IMR-90 (cell line): ENCODE measurements around the gene ASIC2. TPM values are rescaled to one million over a fixed set of nuclear protein-coding genes. Genes with fewer than 3 reads are reported as not detected.

Experiments
- ATAC-seq: fragments of 200-7000 bp; cut with Tn5 transposase; 2 replicates; pipeline ENCODE4 v1.9.1; 2020; ENCODE audit warnings: low read depth, mild to moderate bottlenecking, moderate library complexity
- BruUV-seq: library from RNA; stranded (reverse); fragments of 400-500 nt; replicated peaks from 2 replicates; lab custom pipeline; 2021; lab: Mats Ljungman, UMichigan
- CTCF ChIA-PET: fragments of 300-600 bp; formaldehyde crosslinking; extraction: SDS; loops from one replicate; lab custom pipeline; 2021; ENCODE audit warnings: antibody characterized with exemption; lab: Yijun Ruan, JAX
- POLR2A ChIA-PET: fragments of 300-600 bp; sonication (Branson Sonifier 250); formaldehyde crosslinking; loops from one replicate; lab custom pipeline; 2022; ENCODE audit warnings: antibody characterized with exemption; ENCODE audit not compliant: unreplicated experiment; lab: Charles Lee
- DNase-seq: peaks from one replicate; pipeline ENCODE4 v3.0.0; 2013
- H2AFZ ChIP-seq: replicated peaks from 2 replicates; pipeline ENCODE3; 2013; ENCODE audit warnings: low read length, mild to moderate bottlenecking; ENCODE audit not compliant: poor library complexity
- H2AK5ac ChIP-seq: 2 replicates; pipeline ENCODE4 v1.6.1; 2013; ENCODE audit warnings: low read depth, low read length, inconsistent platforms
- H2AK9ac ChIP-seq: replicated peaks from 2 replicates; pipeline ENCODE3; 2013; ENCODE audit warnings: mild to moderate bottlenecking, low read depth, low read length, moderate library complexity; ENCODE audit not compliant: poor library complexity
- H2BK120ac ChIP-seq: 2 replicates; pipeline ENCODE4 v1.6.1; 2013; ENCODE audit warnings: low read depth, low read length, inconsistent platforms
- H2BK15ac ChIP-seq: 3 replicates; pipeline ENCODE4 v1.6.1; 2013; ENCODE audit warnings: low read depth, low read length, inconsistent platforms
- H2BK20ac ChIP-seq: 2 replicates; pipeline ENCODE4 v1.6.1; 2013; ENCODE audit warnings: low read depth, mild to moderate bottlenecking, inconsistent platforms, low read length, moderate library complexity
- H2BK5ac ChIP-seq: 2 replicates; pipeline ENCODE4 v1.6.1; 2013; ENCODE audit warnings: mild to moderate bottlenecking, low read depth, low read length, inconsistent platforms; ENCODE audit not compliant: poor library complexity, severe bottlenecking
- H3K14ac ChIP-seq: replicated peaks from 2 replicates; pipeline ENCODE4 v1.6.1; 2013; ENCODE audit warnings: low read depth, low read length, inconsistent platforms
- H3K18ac ChIP-seq: 2 replicates; pipeline ENCODE4 v1.6.1; 2013; ENCODE audit warnings: low read depth, low read length, control low read depth
- H3K23ac ChIP-seq: 2 replicates; pipeline ENCODE4 v1.6.1; 2013; ENCODE audit warnings: low read depth, low read length, inconsistent platforms
- H3K27ac ChIP-seq: 2 replicates; pipeline ENCODE4 v1.5.1; 2013; ENCODE audit warnings: mild to moderate bottlenecking, control low read depth, low read length; ENCODE audit not compliant: insufficient read depth
- H3K27me3 ChIP-seq: 2 replicates; pipeline ENCODE4 v1.6.1; 2013; ENCODE audit warnings: low read length; ENCODE audit not compliant: control insufficient read depth, insufficient read depth
- H3K36me3 ChIP-seq: 2 replicates; pipeline ENCODE4 v1.6.1; 2013; ENCODE audit warnings: low read length, mixed read lengths; ENCODE audit not compliant: control insufficient read depth, insufficient read depth
- H3K4ac ChIP-seq: 2 replicates; pipeline ENCODE4 v1.6.1; 2013; ENCODE audit warnings: low read depth, low read length, inconsistent platforms
- H3K4me1 ChIP-seq: 2 replicates; pipeline ENCODE4 v1.6.1; 2013; ENCODE audit warnings: low read length, mixed read lengths; ENCODE audit not compliant: control insufficient read depth, insufficient read depth
- H3K4me2 ChIP-seq: 2 replicates; pipeline ENCODE4 v1.6.1; 2013; ENCODE audit warnings: low read depth, mild to moderate bottlenecking, control low read depth, low read length, moderate library complexity
- H3K4me3 ChIP-seq: 2 replicates; pipeline ENCODE4 v1.5.1; 2013; ENCODE audit warnings: low read depth, mild to moderate bottlenecking, control low read depth, low read length, moderate library complexity; ENCODE audit not compliant: insufficient read depth
- H3K56ac ChIP-seq: 2 replicates; pipeline ENCODE4 v1.6.1; 2013; ENCODE audit warnings: low read length, inconsistent platforms; ENCODE audit not compliant: insufficient read depth; ENCODE audit errors: extremely low read depth
- H3K79me1 ChIP-seq, 2 experiments: 2 replicates each; pipeline ENCODE4 v1.6.1; 2013; ENCODE audit warnings: low read length in 2 of 2, inconsistent platforms in 1 of 2, low read depth in 1 of 2
- H3K9ac ChIP-seq: 2 replicates; pipeline ENCODE4 v1.6.1; 2013; ENCODE audit warnings: low read depth, low read length, control low read depth
- H3K9me1 ChIP-seq: 2 replicates; pipeline ENCODE4 v1.6.1; 2013; ENCODE audit warnings: low read length, inconsistent platforms; ENCODE audit not compliant: insufficient read depth
- H3K9me3 ChIP-seq: 2 replicates; pipeline ENCODE4 v1.6.1; 2013; ENCODE audit warnings: low read length; ENCODE audit not compliant: control insufficient read depth, insufficient read depth
- H4K20me1 ChIP-seq: 2 replicates; pipeline ENCODE4 v1.6.1; 2013; ENCODE audit warnings: low read length, inconsistent platforms; ENCODE audit not compliant: insufficient read depth
- H4K5ac ChIP-seq: 2 replicates; pipeline ENCODE4 v1.6.1; 2013; ENCODE audit warnings: mild to moderate bottlenecking, low read depth, low read length, control low read depth
- H4K8ac ChIP-seq, 2 experiments: 2 replicates each; pipeline ENCODE4 v1.6.1; 2013; ENCODE audit warnings: low read depth in 2 of 2, low read length in 2 of 2, control low read depth in 1 of 2, inconsistent platforms in 1 of 2
- H4K91ac ChIP-seq: 2 replicates; pipeline ENCODE4 v1.6.1; 2013; ENCODE audit warnings: low read depth, low read length, inconsistent platforms; ENCODE audit not compliant: insufficient read depth
- BHLHE40 ChIP-seq: fragments of 150-350 bp; IDR thresholded peaks from 2 replicates; pipeline ENCODE4 v1.6.1; 2016; ENCODE audit warnings: mild to moderate bottlenecking, low read depth, low read length
- CEBPB ChIP-seq: IDR thresholded peaks from 2 replicates; pipeline ENCODE4 v1.6.1; 2012; ENCODE audit warnings: low read depth, low read length, improper control_type of control experiment
- CHD1 ChIP-seq: IDR thresholded peaks from 2 replicates; pipeline ENCODE4 v1.6.1; 2012; ENCODE audit warnings: low read depth, low read length, improper control_type of control experiment
- CTCF ChIP-seq: conservative IDR thresholded peaks from 2 replicates; pipeline ENCODE4 v1.5.1; 2012; ENCODE audit warnings: mild to moderate bottlenecking, low read depth, low read length, improper control_type of control experiment
- ELK1 ChIP-seq: fragments of 150-350 bp; IDR thresholded peaks from 2 replicates; pipeline ENCODE4 v1.6.1; 2016; ENCODE audit warnings: low read depth, mild to moderate bottlenecking, low read length, moderate library complexity, borderline replicate concordance
- FOS ChIP-seq: fragments of 150-350 bp; IDR thresholded peaks from 2 replicates; pipeline ENCODE4 v1.6.1; 2016; ENCODE audit warnings: low read depth, low read length
- MAFK ChIP-seq: IDR thresholded peaks from 2 replicates; pipeline ENCODE4 v1.6.1; 2012; ENCODE audit warnings: low read depth, low read length, improper control_type of control experiment
- MAZ ChIP-seq: IDR thresholded peaks from 2 replicates; pipeline ENCODE4 v1.6.1; 2012; ENCODE audit warnings: low read depth, mild to moderate bottlenecking, low read length, improper control_type of control experiment, moderate library complexity, borderline replicate concordance
- MXI1 ChIP-seq: IDR thresholded peaks from 2 replicates; pipeline ENCODE4 v1.6.1; 2012; ENCODE audit warnings: low read depth, mild to moderate bottlenecking, low read length, moderate library complexity, borderline replicate concordance
- NFE2L2 ChIP-seq: fragments of 150-350 bp; IDR thresholded peaks from 2 replicates; pipeline ENCODE4 v1.6.1; 2016; ENCODE audit warnings: low read depth, mild to moderate bottlenecking, low read length
- POLR2A ChIP-seq: IDR thresholded peaks from 2 replicates; pipeline ENCODE4 v1.6.1; 2012; ENCODE audit warnings: mild to moderate bottlenecking, low read depth, low read length
- RAD21 ChIP-seq: IDR thresholded peaks from 2 replicates; pipeline ENCODE4 v1.6.1; 2012; ENCODE audit warnings: low read length, improper control_type of control experiment
- RCOR1 ChIP-seq: IDR thresholded peaks from 2 replicates; pipeline ENCODE4 v1.6.1; 2012; ENCODE audit warnings: mild to moderate bottlenecking, low read length, improper control_type of control experiment; ENCODE audit not compliant: insufficient replicate concordance
- RFX5 ChIP-seq: IDR thresholded peaks from 2 replicates; pipeline ENCODE4 v1.8.0; 2012; ENCODE audit warnings: low read depth, mild to moderate bottlenecking, low read length, moderate library complexity
- SMC3 ChIP-seq: fragments of 150-350 bp; IDR thresholded peaks from 2 replicates; pipeline ENCODE4 v1.6.1; 2016; ENCODE audit warnings: low read depth, mild to moderate bottlenecking, antibody characterized with exemption, low read length, moderate library complexity
- USF2 ChIP-seq: fragments of 150-350 bp; IDR thresholded peaks from 2 replicates; pipeline ENCODE4 v1.6.1; 2017; ENCODE audit warnings: mild to moderate bottlenecking, antibody characterized with exemption, low read length, low read depth
- WGBS, 2 experiments: methylation state at CpG; one replicate each; pipeline versions ENCODE4 v1.1.5 to v1.1.7; 2013; ENCODE audit warnings: missing lambda C conversion rate in 2 of 2; ENCODE audit not compliant: insufficient read length in 1 of 2; ENCODE audit errors: extremely low coverage in 2 of 2; 5-methylcytosine and 5-hydroxymethylcytosine counted together
- dilution Hi-C: fragments of 300-500 bp; cut with HindIII; formaldehyde crosslinking; loops from one replicate; pipeline ENCODE4 v1.14.3; 2018; ENCODE audit warnings: low sequenced_read_pairs; ENCODE audit not compliant: unreplicated experiment
- in situ Hi-C: fragments of 300-500 bp; cut with MboI; formaldehyde crosslinking; loops from 3 replicates; pipeline ENCODE4 v1.14.3; 2019; ENCODE audit warnings: low sequenced_read_pairs, inconsistent platforms, mixed read lengths
- intact Hi-C: fragments of 100-400 bp; cut with micrococcal nuclease; formaldehyde crosslinking; loops from 2 replicates; pipeline ENCODE4 v1.10.0; 2022
- polyA plus RNA-seq, 3 experiments: library from polyadenylated mRNA; depleted of rRNA; stranded (reverse); fragments of >200 nt; gene quantifications; 2 replicates each; pipeline ENCODE4 v1.2.3, GENCODE V29; 2012; ENCODE audit warnings: low replicate concordance in 1 of 3
- total RNA-seq: library from RNA; depleted of rRNA; stranded (reverse); fragments of >200 nt; gene quantifications from 2 replicates; pipeline ENCODE4 v1.2.3, GENCODE V29; 2012

ASIC2 gene
- total and polyA plus RNA-seq, 2 of the 4 experiments (the other 2 are of a cell fraction), result under 0.01 to 0.15 TPM

- no peak overlapping the region for H2BK20ac ChIP-seq
- no peak overlapping the region for H3K27ac ChIP-seq
- no peaks in the 10 kb centered on the region for H3K9me3 ChIP-seq
- H3K36me3 ChIP-seq, result no peaks in the 10 kb centered on the region
- H2AFZ ChIP-seq, result no peak overlapping the region
- H3K4me3 ChIP-seq, result no peak overlapping the region
- no peak overlapping the region for H3K23ac ChIP-seq
- DNase-seq (no peak), ATAC-seq (no peak)
- no peak overlapping the region for H2AK5ac ChIP-seq
- in situ Hi-C loops, result no loop called here
- intact Hi-C loops, result no loop called here
- POLR2A ChIA-PET, result no interaction called here
- H3K27me3 ChIP-seq, result peaks cover 2% of the 10 kb centered on the region; the same call in 1 of the 2 replicates
- H4K5ac ChIP-seq, result no peak overlapping the region
- no peak overlapping the region for H4K91ac ChIP-seq
- no peak overlapping the region for H4K8ac ChIP-seq
- no TSS peak for BruUV-seq
- no peaks in the 10 kb centered on the region for H3K4me1 ChIP-seq
- CTCF ChIA-PET, result no interaction called here
- H3K56ac ChIP-seq, result no peak overlapping the region
- no peak overlapping the region for H3K9ac ChIP-seq
- dilution Hi-C loops, result no loop called here
- TF ChIP-seq CEBPB (no peak), FOS (no peak), NFE2L2 (no peak), BHLHE40 (no peak), ELK1 (no peak), RAD21 (no peak), RFX5 (no peak), RCOR1 (no peak), USF2 (no peak), MAZ (no peak), MXI1 (no peak), SMC3 (no peak), CHD1 (no peak), POLR2A (no peak), CTCF (no peak), MAFK (no peak)
- H3K79me1 ChIP-seq, result no peaks in the 10 kb centered on the region
- H3K9me1 ChIP-seq, result no peaks in the 10 kb centered on the region
- no peak overlapping the region for H2AK9ac ChIP-seq
- no peak overlapping the region for H3K4ac ChIP-seq
- no peak overlapping the region for H3K18ac ChIP-seq
- H3K4me2 ChIP-seq, result no peak overlapping the region
- H3K14ac ChIP-seq, result no peak overlapping the region
- H2BK120ac ChIP-seq, result no peak overlapping the region
- no peak overlapping the region for H2BK5ac ChIP-seq
- no peaks in the 10 kb centered on the region for H4K20me1 ChIP-seq
- 18% methylated on average over 2 of the region's 13 CpGs; no CpG with 5 or more reads in 1 of the 2 experiments for WGBS, 2 experiments
- H2BK15ac ChIP-seq, result no peak overlapping the region
Observed at GRCh38 chr17:33116021-33116551, 177.0 kb downstream of the ASIC2 start.
